Activated T-helper 1 cell treated with anti-CD3 and anti-CD28 coated beads, Interleukin-2, amount 50 U/mL, for 16 hours (primary cell): Measurements from ENCODE around the gene LRIT1.

Experiments used
- DNase-seq, 2 donors: peaks; one replicate each; pipeline ENCODE4 v3.0.0-alpha.2; 2020; ENCODE audit warnings: low read depth in 1 of 2, low spot score in 1 of 2

Gene LRIT1

GRCh38 chr10:84217746-84218145 is 23.6 kb downstream of the LRIT1 start:
- no peak for DNase-seq

- no peak for DNase-seq
Observed at GRCh38 chr10:84216834-84217233, 24.5 kb downstream of the LRIT1 start.

GRCh38 chr10:84214612-84215235 is 26.6 kb downstream of the LRIT1 start:
- no peak for DNase-seq

- DNase-seq, result no peak
Observed at GRCh38 chr10:84214046-84214572, 27.2 kb downstream of the LRIT1 start.

- no peak for DNase-seq
Observed at GRCh38 chr10:84213076-84213475, 28.3 kb downstream of the LRIT1 start.

GRCh38 chr10:84212014-84212413 is 29.3 kb downstream of the LRIT1 start:
- DNase-seq, result no peak

- DNase-seq, result no peak
Observed at GRCh38 chr10:84211566-84211965, 29.8 kb downstream of the LRIT1 start.

- no peak for DNase-seq
Observed at GRCh38 chr10:84208023-84208422, 33.3 kb downstream of the LRIT1 start.

- DNase-seq, result no peak
Observed at GRCh38 chr10:84205853-84206525, 35.4 kb downstream of the LRIT1 start.

GRCh38 chr10:84205049-84205852 is 36.1 kb downstream of the LRIT1 start:
- DNase-seq, result peak; percentile 24 to 30

- DNase-seq, result no peak
Observed at GRCh38 chr10:84204610-84205009, 36.7 kb downstream of the LRIT1 start.

- DNase-seq, result no peak
Observed at GRCh38 chr10:84204122-84204521, 37.2 kb downstream of the LRIT1 start.

GRCh38 chr10:84202349-84202748 is 39.0 kb downstream of the LRIT1 start:
- DNase-seq, result no peak

GRCh38 chr10:84201682-84202081 is 39.7 kb downstream of the LRIT1 start:
- DNase-seq, result no peak

GRCh38 chr10:84201244-84201606 is 40.1 kb downstream of the LRIT1 start:
- no peak for DNase-seq

- no peak for DNase-seq
Observed at GRCh38 chr10:84200537-84201243, 40.7 kb downstream of the LRIT1 start.

GRCh38 chr10:84198206-84198915 is 43.0 kb downstream of the LRIT1 start:
- DNase-seq, result no peak

- no peak for DNase-seq
Observed at GRCh38 chr10:84197643-84198042, 43.7 kb downstream of the LRIT1 start.

- no peak for DNase-seq
Observed at GRCh38 chr10:84196941-84197340, 44.4 kb downstream of the LRIT1 start.

- no peak for DNase-seq
Observed at GRCh38 chr10:84196083-84196482, 45.3 kb downstream of the LRIT1 start.
